ENCODE measurements around the gene LRRC28. TPM values are rescaled to one million over a fixed set of nuclear protein-coding genes. Genes with fewer than 3 reads are reported as not detected.

Gene LRRC28
- polyA plus RNA-seq, 2 donors = 4.1 to 13.7 TPM

DNA sequence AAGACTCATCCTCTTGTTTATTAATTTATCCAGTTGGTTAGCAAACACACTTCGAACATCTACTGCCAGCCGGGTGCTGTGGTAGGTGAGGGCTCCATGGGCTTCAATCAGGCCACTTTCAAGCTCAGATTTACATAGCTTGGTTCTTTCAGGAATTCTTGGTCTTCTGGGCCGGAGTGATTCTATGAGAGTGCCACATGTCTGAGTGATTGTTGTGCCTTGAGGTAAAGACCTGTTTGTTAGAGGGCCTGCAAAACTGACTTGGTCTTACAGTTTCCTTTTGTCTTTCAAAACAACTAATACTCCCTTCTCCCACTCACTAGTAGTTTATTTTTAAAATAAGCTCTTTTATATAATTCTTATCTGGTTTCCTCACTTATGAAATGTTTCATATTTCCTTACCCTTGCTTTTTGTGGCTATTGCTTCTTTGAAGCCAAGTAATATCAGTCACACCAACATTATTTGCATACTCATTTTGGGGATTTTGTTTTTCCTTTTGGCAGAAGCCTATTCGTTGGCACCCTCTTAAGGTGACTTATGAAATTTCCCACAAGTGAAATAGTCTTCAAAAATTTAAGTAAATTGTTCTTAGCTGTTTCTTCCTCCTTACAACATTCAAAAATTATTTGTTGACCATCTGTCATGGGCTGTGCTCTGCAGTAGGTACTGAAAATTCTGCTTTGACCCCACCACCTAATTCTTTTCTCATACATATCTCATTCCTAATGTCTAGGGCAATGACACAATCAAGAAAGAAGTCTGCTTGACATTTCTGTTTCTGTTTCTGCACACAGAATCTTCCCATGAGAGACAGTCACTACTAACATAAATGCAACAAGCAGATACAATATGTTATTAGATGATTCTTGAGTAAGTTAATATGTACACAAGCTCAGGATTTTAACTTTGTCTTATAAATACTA lies 120.2 kb downstream of the LRRC28 start:
- Histone ChIP-seq H3K4me3 (ENCODE audit: low read depth in 1 of 2, low read length in 2 of 2) (no peak overlapping the region), H3K27me3 (ENCODE audit: control insufficient read depth in 1 of 2, insufficient read depth in 2 of 2, low read length in 2 of 2) (no peaks in the 10 kb centered on the region), H3K36me3 (ENCODE audit: control insufficient read depth in 2 of 2, insufficient read depth in 2 of 2, low read length in 1 of 2) (peaks cover 3 to 4% of the 10 kb centered on the region in 2 donors), H3K9me3 (ENCODE audit: control insufficient read depth in 2 of 2, insufficient read depth in 1 of 2, low read depth in 1 of 2, low read length in 1 of 2) (no peaks in the 10 kb centered on the region), H3K27ac (ENCODE audit: low read depth in 2 of 2, low read length in 1 of 2) (no peak overlapping the region), H3K4me1 (ENCODE audit: control insufficient read depth in 2 of 2, insufficient read depth in 2 of 2, low read length in 1 of 2) (no peaks in the 10 kb centered on the region)
- 67 to 71% methylated on average over 4 of the region's 4 CpGs for WGBS, 2 donors

DNA sequence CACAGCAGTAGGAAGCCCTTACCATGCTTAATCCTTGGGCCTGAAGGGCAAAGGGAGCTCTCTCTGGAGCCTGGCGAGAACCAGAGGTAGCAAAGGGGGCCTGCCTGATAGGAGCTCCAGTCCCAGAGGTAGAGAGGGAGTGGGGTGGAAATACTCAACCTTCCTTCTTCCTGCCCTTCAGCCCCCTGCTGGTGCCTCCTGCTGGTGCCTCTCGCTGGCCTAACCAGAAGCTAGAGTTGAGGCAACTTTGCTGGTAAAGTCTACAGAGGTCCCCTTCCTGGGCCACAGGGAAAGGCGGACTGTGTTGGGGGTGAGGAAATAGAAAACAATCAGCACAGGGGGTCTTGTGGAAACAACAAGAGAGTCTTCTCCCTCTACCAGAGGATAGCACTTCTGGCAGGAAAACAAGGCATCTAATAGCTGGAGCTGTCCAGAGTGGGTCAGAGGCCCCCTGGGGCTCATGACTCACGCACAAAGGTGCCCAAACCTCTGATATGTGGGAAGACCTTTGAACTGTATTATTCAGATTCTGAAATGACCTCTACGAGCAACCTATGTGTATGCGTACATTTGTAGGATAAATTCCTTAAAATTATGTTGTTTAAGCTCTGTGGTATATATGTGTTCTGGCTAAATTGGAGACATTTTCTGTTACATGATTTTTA lies 133.9 kb downstream of the LRRC28 start:
- Histone ChIP-seq H3K4me3 (ENCODE audit: low read depth in 1 of 2, low read length in 2 of 2) (no peak overlapping the region), H3K9me3 (ENCODE audit: control insufficient read depth in 2 of 2, insufficient read depth in 1 of 2, low read depth in 1 of 2, low read length in 1 of 2) (no peaks in the 10 kb centered on the region), H3K27ac (ENCODE audit: low read depth in 2 of 2, low read length in 1 of 2) (no peak overlapping the region), H3K27me3 (ENCODE audit: control insufficient read depth in 1 of 2, insufficient read depth in 2 of 2, low read length in 2 of 2) (no peaks in the 10 kb centered on the region), H3K4me1 (ENCODE audit: control insufficient read depth in 2 of 2, insufficient read depth in 2 of 2, low read length in 1 of 2) (no peaks in the 10 kb centered on the region), H3K36me3 (ENCODE audit: control insufficient read depth in 2 of 2, insufficient read depth in 2 of 2, low read length in 1 of 2) (no peaks in the 10 kb centered on the region)
- WGBS, 2 donors = 91 to 95% methylated on average over 6 of the region's 6 CpGs

- no peaks in the 10 kb centered on the region for H3K27me3 ChIP-seq (ENCODE audit: control insufficient read depth in 1 of 2, insufficient read depth in 2 of 2, low read length in 2 of 2)
- no peaks in the 10 kb centered on the region for H3K4me1 ChIP-seq (ENCODE audit: control insufficient read depth in 2 of 2, insufficient read depth in 2 of 2, low read length in 1 of 2)
- no peak overlapping the region for H3K4me3 ChIP-seq (ENCODE audit: low read depth in 1 of 2, low read length in 2 of 2)
- H3K27ac ChIP-seq (ENCODE audit: low read depth in 2 of 2, low read length in 1 of 2) = no peak overlapping the region
- WGBS, 2 donors = 39 to 48% methylated on average over 3 of the region's 3 CpGs
- no peaks in the 10 kb centered on the region for H3K36me3 ChIP-seq (ENCODE audit: control insufficient read depth in 2 of 2, insufficient read depth in 2 of 2, low read length in 1 of 2)
- H3K9me3 ChIP-seq (ENCODE audit: control insufficient read depth in 2 of 2, insufficient read depth in 1 of 2, low read depth in 1 of 2, low read length in 1 of 2) = no peaks in the 10 kb centered on the region
These were observed 134.6 kb downstream of the LRRC28 start for GRCh38 chr15:99385865-99386264.

DNA sequence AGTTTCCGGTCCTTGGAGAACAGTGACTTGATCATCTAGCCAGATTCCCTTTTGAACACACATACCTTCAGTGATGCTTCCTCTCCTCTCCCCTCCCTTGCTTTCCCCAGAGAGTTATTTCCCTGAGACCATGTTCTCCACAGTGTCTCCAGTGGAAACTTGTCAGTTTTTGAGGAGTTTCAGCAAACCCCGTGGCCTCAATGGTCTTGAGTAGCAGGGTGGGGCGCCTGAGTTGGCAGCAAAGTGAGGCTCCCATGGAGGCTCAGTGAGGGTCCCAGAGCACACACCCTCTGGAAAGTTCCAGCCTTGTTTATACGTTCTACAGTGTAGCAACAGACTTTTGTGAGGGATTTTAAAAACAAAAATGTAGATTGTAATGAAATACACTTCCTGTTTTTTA lies 135.1 kb downstream of the LRRC28 start:
- Histone ChIP-seq H3K9me3 (ENCODE audit: control insufficient read depth in 2 of 2, insufficient read depth in 1 of 2, low read depth in 1 of 2, low read length in 1 of 2) (no peaks in the 10 kb centered on the region), H3K4me1 (ENCODE audit: control insufficient read depth in 2 of 2, insufficient read depth in 2 of 2, low read length in 1 of 2) (no peaks in the 10 kb centered on the region), H3K36me3 (ENCODE audit: control insufficient read depth in 2 of 2, insufficient read depth in 2 of 2, low read length in 1 of 2) (no peaks in the 10 kb centered on the region), H3K27me3 (ENCODE audit: control insufficient read depth in 1 of 2, insufficient read depth in 2 of 2, low read length in 2 of 2) (no peaks in the 10 kb centered on the region), H3K27ac (ENCODE audit: low read depth in 2 of 2, low read length in 1 of 2) (no peak overlapping the region), H3K4me3 (ENCODE audit: low read depth in 1 of 2, low read length in 2 of 2) (no peak overlapping the region)
- WGBS, 2 donors = 60 to 74% methylated on average over 4 of the region's 4 CpGs

- H3K4me1 ChIP-seq (ENCODE audit: control insufficient read depth in 2 of 2, insufficient read depth in 2 of 2, low read length in 1 of 2) = no peaks in the 10 kb centered on the region
These were observed 136.3 kb downstream of the LRRC28 start for GRCh38 chr15:99387421-99388168.

DNA sequence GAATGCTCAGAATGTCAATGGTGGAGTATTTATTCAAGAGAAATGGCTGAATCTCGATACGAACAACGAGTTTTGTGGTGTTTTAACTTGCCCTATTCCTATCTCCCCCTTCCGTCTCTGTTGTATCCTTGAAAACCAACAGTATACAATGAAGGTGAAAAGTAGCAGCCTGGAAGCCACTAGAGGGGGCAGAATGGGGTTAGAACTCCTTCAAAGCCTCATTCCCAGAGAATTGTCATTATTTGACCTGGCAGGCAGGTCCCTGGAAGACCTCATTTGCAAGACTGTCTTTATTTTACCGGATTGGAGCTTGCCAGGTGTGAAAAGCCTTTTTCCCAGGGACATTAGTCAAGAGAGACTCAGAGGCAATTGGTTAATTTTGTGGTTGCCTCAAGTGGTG lies 139.4 kb downstream of the LRRC28 start:
- no peaks in the 10 kb centered on the region for H3K27me3 ChIP-seq (ENCODE audit: control insufficient read depth in 1 of 2, insufficient read depth in 2 of 2, low read length in 2 of 2)

More at GRCh38 chr15:99387421-99388168, 136.3 kb downstream of the LRRC28 start:
- Histone ChIP-seq H3K27ac (ENCODE audit: low read depth in 2 of 2, low read length in 1 of 2) (no peak overlapping the region), H3K4me3 (ENCODE audit: low read depth in 1 of 2, low read length in 2 of 2) (no peak overlapping the region), H3K9me3 (ENCODE audit: control insufficient read depth in 2 of 2, insufficient read depth in 1 of 2, low read depth in 1 of 2, low read length in 1 of 2) (no peaks in the 10 kb centered on the region), H3K36me3 (ENCODE audit: control insufficient read depth in 2 of 2, insufficient read depth in 2 of 2, low read length in 1 of 2) (no peaks in the 10 kb centered on the region), H3K27me3 (ENCODE audit: control insufficient read depth in 1 of 2, insufficient read depth in 2 of 2, low read length in 2 of 2) (no peaks in the 10 kb centered on the region)
- WGBS, 2 donors = 76 to 83% methylated on average over 8 of the region's 8 CpGs

GRCh38 chr15:99393641-99394040 lies 142.4 kb downstream of the LRRC28 start:
- 33 to 41% methylated on average over 1 of the region's 1 CpG for WGBS, 2 donors
- Histone ChIP-seq H3K36me3 (ENCODE audit: control insufficient read depth in 2 of 2, insufficient read depth in 2 of 2, low read length in 1 of 2) (no peaks in the 10 kb centered on the region), H3K27me3 (ENCODE audit: control insufficient read depth in 1 of 2, insufficient read depth in 2 of 2, low read length in 2 of 2) (no peaks in the 10 kb centered on the region), H3K4me1 (ENCODE audit: control insufficient read depth in 2 of 2, insufficient read depth in 2 of 2, low read length in 1 of 2) (no peaks in the 10 kb centered on the region), H3K9me3 (ENCODE audit: control insufficient read depth in 2 of 2, insufficient read depth in 1 of 2, low read depth in 1 of 2, low read length in 1 of 2) (no peaks in the 10 kb centered on the region), H3K27ac (ENCODE audit: low read depth in 2 of 2, low read length in 1 of 2) (no peak overlapping the region), H3K4me3 (ENCODE audit: low read depth in 1 of 2, low read length in 2 of 2) (no peak overlapping the region)

More for the DNA sequence above, 139.4 kb downstream of the LRRC28 start:
- Histone ChIP-seq H3K4me1 (ENCODE audit: control insufficient read depth in 2 of 2, insufficient read depth in 2 of 2, low read length in 1 of 2) (no peaks in the 10 kb centered on the region), H3K9me3 (ENCODE audit: control insufficient read depth in 2 of 2, insufficient read depth in 1 of 2, low read depth in 1 of 2, low read length in 1 of 2) (no peaks in the 10 kb centered on the region), H3K27ac (ENCODE audit: low read depth in 2 of 2, low read length in 1 of 2) (no peak overlapping the region), H3K36me3 (ENCODE audit: control insufficient read depth in 2 of 2, insufficient read depth in 2 of 2, low read length in 1 of 2) (no peaks in the 10 kb centered on the region), H3K4me3 (ENCODE audit: low read depth in 1 of 2, low read length in 2 of 2) (no peak overlapping the region)
- 82 to 86% methylated on average over 5 of the region's 5 CpGs for WGBS, 2 donors

- H3K27me3 ChIP-seq (ENCODE audit: control insufficient read depth in 1 of 2, insufficient read depth in 2 of 2, low read length in 2 of 2) = no peaks in the 10 kb centered on the region
- no peaks in the 10 kb centered on the region for H3K9me3 ChIP-seq (ENCODE audit: control insufficient read depth in 2 of 2, insufficient read depth in 1 of 2, low read depth in 1 of 2, low read length in 1 of 2)
- H3K27ac ChIP-seq (ENCODE audit: low read depth in 2 of 2, low read length in 1 of 2) = no peak overlapping the region
- 86 to 90% methylated on average over 5 of the region's 5 CpGs for WGBS, 2 donors
- H3K4me3 ChIP-seq (ENCODE audit: low read depth in 1 of 2, low read length in 2 of 2) = no peak overlapping the region
- no peaks in the 10 kb centered on the region for H3K4me1 ChIP-seq (ENCODE audit: control insufficient read depth in 2 of 2, insufficient read depth in 2 of 2, low read length in 1 of 2)
- H3K36me3 ChIP-seq (ENCODE audit: control insufficient read depth in 2 of 2, insufficient read depth in 2 of 2, low read length in 1 of 2) = no peaks in the 10 kb centered on the region
These were observed 145.1 kb downstream of the LRRC28 start for GRCh38 chr15:99396375-99396774.

DNA sequence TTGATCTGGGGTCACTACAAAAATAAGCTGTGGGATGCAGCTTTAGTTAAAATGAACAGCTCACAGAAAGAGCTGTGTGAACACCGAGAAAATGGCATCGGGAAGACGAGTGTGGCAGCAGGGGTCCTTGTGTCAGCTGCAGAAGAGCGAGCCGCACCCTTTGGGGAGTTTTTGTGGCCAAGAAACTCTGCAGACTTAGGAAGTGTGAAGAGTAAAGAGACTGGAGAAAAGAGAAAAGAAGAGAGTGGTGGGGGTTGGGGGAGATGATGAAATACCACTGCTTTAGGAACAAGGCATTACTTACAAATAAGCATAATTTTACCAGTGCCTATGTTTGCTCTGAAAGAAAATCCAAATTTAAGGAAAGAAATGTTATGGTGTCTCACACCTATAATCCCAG lies 147.8 kb downstream of the LRRC28 start:
- Histone ChIP-seq H3K9me3 (ENCODE audit: control insufficient read depth in 2 of 2, insufficient read depth in 1 of 2, low read depth in 1 of 2, low read length in 1 of 2) (no peaks in the 10 kb centered on the region), H3K27ac (ENCODE audit: low read depth in 2 of 2, low read length in 1 of 2) (no peak overlapping the region), H3K4me3 (ENCODE audit: low read depth in 1 of 2, low read length in 2 of 2) (no peak overlapping the region), H3K4me1 (ENCODE audit: control insufficient read depth in 2 of 2, insufficient read depth in 2 of 2, low read length in 1 of 2) (no peaks in the 10 kb centered on the region), H3K36me3 (ENCODE audit: control insufficient read depth in 2 of 2, insufficient read depth in 2 of 2, low read length in 1 of 2) (no peaks in the 10 kb centered on the region), H3K27me3 (ENCODE audit: control insufficient read depth in 1 of 2, insufficient read depth in 2 of 2, low read length in 2 of 2) (no peaks in the 10 kb centered on the region)
- 82 to 86% methylated on average over 5 of the region's 5 CpGs for WGBS, 2 donors

Data from esophagus (tissue), 2 donors.